CD4-positive, CD25-positive, alpha-beta regulatory T cell (primary cell): ENCODE results near the gene FAM25G. TPM values are rescaled to one million over a fixed set of nuclear protein-coding genes. Genes with fewer than 3 reads are reported as not detected.
"Not testable (repeated sequence)": the region's sequence is repeated elsewhere in the genome, so short reads cannot be mapped to it uniquely, and the experiment has no call there.

Source experiments
- ATAC-seq, 2 donors: fragments of 150-1000 bp; cut with Tn5 transposase; one replicate each; pipeline ENCODE4 v1.10.0; 2021; ENCODE audit warnings: low read depth in 2 of 2, moderate number of reproducible peaks in 2 of 2, moderate library complexity in 1 of 2
- DNase-seq, 3 donors: peaks; one replicate each; pipeline versions ENCODE4 v3.0.0 to v3.0.0-alpha.2; 2012 to 2022; ENCODE audit warnings: mixed read lengths in 1 of 3
- H3K27ac ChIP-seq: one replicate; pipeline ENCODE4 v1.7.0; 2013; ENCODE audit warnings: mild to moderate bottlenecking, low read length; ENCODE audit not compliant: insufficient read depth, poor library complexity, severe bottlenecking
- H3K27me3 ChIP-seq: one replicate; pipeline ENCODE4 v1.7.0; 2013; ENCODE audit warnings: low read length; ENCODE audit not compliant: control insufficient read depth, insufficient read depth
- H3K36me3 ChIP-seq: one replicate; pipeline ENCODE4 v1.7.0; 2013; ENCODE audit warnings: mild to moderate bottlenecking, low read length, moderate library complexity; ENCODE audit not compliant: control insufficient read depth, insufficient read depth
- H3K4me1 ChIP-seq: 2 replicates; pipeline ENCODE4 v1.7.0; 2013; ENCODE audit warnings: mild to moderate bottlenecking, low read length; ENCODE audit not compliant: insufficient read depth, control insufficient read depth, poor library complexity, severe bottlenecking
- H3K4me3 ChIP-seq: one replicate; pipeline ENCODE4 v1.7.0; 2013; ENCODE audit warnings: low read depth, mild to moderate bottlenecking, low read length, moderate library complexity
- H3K9me3 ChIP-seq, 2 experiments: 1 replicate in 1 of 2; 2 replicates in 1 of 2; pipeline ENCODE4 v1.7.0; 2013; ENCODE audit warnings: low read length in 2 of 2, mild to moderate bottlenecking in 1 of 2, moderate library complexity in 1 of 2; ENCODE audit not compliant: control insufficient read depth in 2 of 2
- H3K27ac Mint-ChIP-seq, 3 donors: one replicate each; pipeline ENCODE4 v1.8.0; 2020 to 2022; ENCODE audit warnings: mild to moderate bottlenecking in 3 of 3, mixed read lengths in 3 of 3, moderate library complexity in 2 of 3
- H3K27me3 Mint-ChIP-seq: one replicate; pipeline ENCODE4 v1.8.0; 2022; ENCODE audit warnings: mild to moderate bottlenecking, mixed read lengths
- H3K36me3 Mint-ChIP-seq: one replicate; pipeline ENCODE4 v1.8.0; 2020; ENCODE audit warnings: mixed read lengths
- H3K4me1 Mint-ChIP-seq, 4 donors: one replicate each; pipeline ENCODE4 v1.8.0; 2020 to 2022; ENCODE audit warnings: mixed read lengths in 4 of 4, mild to moderate bottlenecking in 1 of 4
- H3K4me3 Mint-ChIP-seq, 4 donors: one replicate each; pipeline ENCODE4 v1.8.0; 2020 to 2022; ENCODE audit warnings: mild to moderate bottlenecking in 4 of 4, mixed read lengths in 4 of 4, moderate library complexity in 3 of 4
- H3K9me3 Mint-ChIP-seq, 7 donors: one replicate each; pipeline ENCODE4 v1.8.0; 2020 to 2022; ENCODE audit warnings: mixed read lengths in 7 of 7, mild to moderate bottlenecking in 3 of 7, moderate library complexity in 2 of 7
- polyA plus RNA-seq, 4 donors: library from polyadenylated mRNA; unstranded; fragments of 300-500 nt; fragmentation: Illumina TruSeq; gene quantifications; one replicate each; pipeline ENCODE4 v1.2.3, GENCODE V29; 2021
- total RNA-seq: library from RNA; stranded (reverse); gene quantifications from one replicate; pipeline ENCODE4 v1.2.3, GENCODE V29; 2022

The FAM25G gene
- total and polyA plus RNA-seq, 5 donors from 2014 or later = not detected

- not testable (repeated sequence) for H3K9me3 ChIP-seq, H3K27ac Mint-ChIP-seq, H3K9me3 Mint-ChIP-seq, H3K27me3 ChIP-seq, ATAC-seq, H3K36me3 Mint-ChIP-seq, H3K36me3 ChIP-seq, H3K4me1 ChIP-seq, H3K4me3 ChIP-seq, H3K4me3 Mint-ChIP-seq, H3K4me1 Mint-ChIP-seq, H3K27ac ChIP-seq, DNase-seq
- peaks cover 10% of the 10 kb centered on the region for H3K27me3 Mint-ChIP-seq
These were observed 36.0 kb downstream of the FAM25G start for GRCh38 chr10:47455350-47456078.

GRCh38 chr10:47454780-47455058 lies 36.8 kb downstream of the FAM25G start:
- H3K9me3 Mint-ChIP-seq = no peaks in the 10 kb centered on the region
- no peak for ATAC-seq
- H3K27ac Mint-ChIP-seq = no peak overlapping the region
- no peak for DNase-seq
- no peak overlapping the region for H3K27ac ChIP-seq
- H3K36me3 Mint-ChIP-seq = no peaks in the 10 kb centered on the region
- no peaks in the 10 kb centered on the region for H3K4me1 ChIP-seq
- no peaks in the 10 kb centered on the region for H3K4me1 Mint-ChIP-seq
- no peaks in the 10 kb centered on the region for H3K27me3 ChIP-seq
- H3K27me3 Mint-ChIP-seq = peaks cover 10% of the 10 kb centered on the region
- no peak overlapping the region for H3K4me3 ChIP-seq
- no peaks in the 10 kb centered on the region for H3K9me3 ChIP-seq
- H3K4me3 Mint-ChIP-seq = no peak overlapping the region
- no peaks in the 10 kb centered on the region for H3K36me3 ChIP-seq

- Histone ChIP-seq H3K27ac (no peak overlapping the region), H3K36me3 (no peaks in the 10 kb centered on the region), H3K4me3 (no peak overlapping the region), H3K4me1 (no peaks in the 10 kb centered on the region), H3K9me3 (no peaks in the 10 kb centered on the region), H3K27me3 (no peaks in the 10 kb centered on the region)
- H3K4me3 Mint-ChIP-seq = no peak overlapping the region
- ATAC-seq (no peak), DNase-seq (no peak)
- H3K36me3 Mint-ChIP-seq = no peaks in the 10 kb centered on the region
- peaks cover 10% of the 10 kb centered on the region for H3K27me3 Mint-ChIP-seq
- no peak overlapping the region for H3K27ac Mint-ChIP-seq
- no peaks in the 10 kb centered on the region for H3K9me3 Mint-ChIP-seq
- H3K4me1 Mint-ChIP-seq = no peaks in the 10 kb centered on the region
These were observed 37.3 kb downstream of the FAM25G start for GRCh38 chr10:47454008-47454779.

- no peaks in the 10 kb centered on the region for H3K4me1 Mint-ChIP-seq
- no peaks in the 10 kb centered on the region for H3K9me3 ChIP-seq
- no peak overlapping the region for H3K27ac Mint-ChIP-seq
- no peaks in the 10 kb centered on the region for H3K4me1 ChIP-seq
- H3K4me3 ChIP-seq = no peak overlapping the region
- H3K36me3 ChIP-seq = no peaks in the 10 kb centered on the region
- H3K27me3 Mint-ChIP-seq = peaks cover 4% of the 10 kb centered on the region
- H3K4me3 Mint-ChIP-seq = no peak overlapping the region
- ATAC-seq = no peak
- H3K27me3 ChIP-seq = no peaks in the 10 kb centered on the region
- H3K36me3 Mint-ChIP-seq = no peaks in the 10 kb centered on the region
- H3K9me3 Mint-ChIP-seq = peaks cover 0 to 2% (median 0%) of the 10 kb centered on the region in 7 donors
- H3K27ac ChIP-seq = no peak overlapping the region
- DNase-seq = no peak
These were observed 38.1 kb downstream of the FAM25G start for GRCh38 chr10:47453141-47454007.

GRCh38 chr10:47452495-47453140 lies 38.9 kb downstream of the FAM25G start:
- Histone ChIP-seq H3K27ac (no peak overlapping the region), H3K36me3 (no peaks in the 10 kb centered on the region), H3K9me3 (no peaks in the 10 kb centered on the region), H3K27me3 (no peaks in the 10 kb centered on the region), H3K4me1 (no peaks in the 10 kb centered on the region), H3K4me3 (no peak overlapping the region)
- Mint-ChIP-seq H3K27me3 (peaks cover 4% of the 10 kb centered on the region), H3K27ac (no peak overlapping the region), H3K4me1 (no peaks in the 10 kb centered on the region), H3K4me3 (no peak overlapping the region), H3K36me3 (no peaks in the 10 kb centered on the region), H3K9me3 (peaks cover 0 to 2% (median 0%) of the 10 kb centered on the region in 7 donors)
- ATAC-seq = no peak
- no peak for DNase-seq

- Histone ChIP-seq H3K27me3 (no peaks in the 10 kb centered on the region), H3K4me1 (no peaks in the 10 kb centered on the region), H3K4me3 (no peak overlapping the region), H3K9me3 (no peaks in the 10 kb centered on the region), H3K36me3 (no peaks in the 10 kb centered on the region), H3K27ac (no peak overlapping the region)
- no peak for ATAC-seq
- DNase-seq = no peak
- Mint-ChIP-seq H3K4me1 (no peaks in the 10 kb centered on the region), H3K36me3 (no peaks in the 10 kb centered on the region), H3K27me3 (peaks cover 4% of the 10 kb centered on the region), H3K4me3 (no peak overlapping the region), H3K9me3 (peaks cover 0 to 2% (median 0%) of the 10 kb centered on the region in 7 donors), H3K27ac (no peak overlapping the region)
These were observed 39.5 kb downstream of the FAM25G start for GRCh38 chr10:47451998-47452494.

GRCh38 chr10:47451273-47451997 lies 40.1 kb downstream of the FAM25G start:
- Histone ChIP-seq H3K36me3 (no peaks in the 10 kb centered on the region), H3K4me1 (no peaks in the 10 kb centered on the region), H3K4me3 (no peak overlapping the region), H3K27ac (no peak overlapping the region), H3K9me3 (no peaks in the 10 kb centered on the region), H3K27me3 (no peaks in the 10 kb centered on the region)
- Mint-ChIP-seq H3K27ac (no peak overlapping the region), H3K9me3 (peaks cover 0 to 2% (median 0%) of the 10 kb centered on the region in 7 donors), H3K36me3 (no peaks in the 10 kb centered on the region), H3K27me3 (peaks cover 4% of the 10 kb centered on the region), H3K4me1 (no peaks in the 10 kb centered on the region), H3K4me3 (no peak overlapping the region)
- DNase-seq (no peak), ATAC-seq (no peak)
